HepG2 (cell line): ENCODE results near the gene KRTDAP. TPM values are rescaled to one million over a fixed set of nuclear protein-coding genes. Genes with fewer than 3 reads are reported as not detected.

Experiments
- ATAC-seq: fragments of 200-7000 bp; cut with Tn5 transposase; 3 replicates; pipeline ENCODE4 v1.9.1; 2020; ENCODE audit warnings: mild to moderate bottlenecking, moderate library complexity
- BruUV-seq: library from RNA; stranded (reverse); fragments of 400-500 nt; replicated peaks from 2 replicates; lab custom pipeline; 2021; lab: Mats Ljungman, UMichigan
- CTCF ChIA-PET: fragments of 300-600 bp; formaldehyde crosslinking; extraction: SDS; loops from one replicate; lab custom pipeline; 2021; ENCODE audit warnings: low total read pairs, inconsistent platforms, low intra/inter-chr PET ratio; lab: Yijun Ruan, JAX
- POLR2A ChIA-PET: fragments of 350-600 bp; sonication (Branson Sonifier 250); formaldehyde crosslinking; loops from one replicate; lab custom pipeline; 2020; ENCODE audit warnings: antibody characterized with exemption, inconsistent platforms; lab: Yijun Ruan, JAX
- DNase-seq: peaks from one replicate; pipeline ENCODE4 v3.0.0-alpha.2; 2015; ENCODE audit warnings: low spot score
- FAIRE-seq: peaks from 3 replicates; lab custom pipeline; 2011; peaks lifted over from hg19 to GRCh38; lab: Jason Lieb, UNC
- H2AFZ ChIP-seq: one replicate; pipeline ENCODE4 v1.6.1; 2011; ENCODE audit warnings: low read length, inconsistent platforms
- H3K27ac ChIP-seq: fragments of 300-600 bp; 3 replicates; pipeline ENCODE4 v1.8.0; 2011; ENCODE audit warnings: mixed run types, mild to moderate bottlenecking, mixed read lengths, low read length, inconsistent platforms; ENCODE audit not compliant: insufficient read depth; ENCODE audit errors: extremely low read length
- H3K27me3 ChIP-seq, 2 experiments: fragments of 200-600 bp in 1 of 2; 2 replicates in 1 of 2; 3 replicates in 1 of 2; pipeline versions ENCODE4 v1.6.0 to v1.8.0; 2011; ENCODE audit warnings: low read length in 2 of 2, mild to moderate bottlenecking in 2 of 2, moderate library complexity in 2 of 2, inconsistent platforms in 1 of 2; ENCODE audit not compliant: insufficient read depth in 2 of 2, control insufficient read depth in 1 of 2
- H3K36me3 ChIP-seq, 2 experiments: fragments of 200-600 bp in 1 of 2; replicated peaks in 1 of 2; 2 replicates in 1 of 2; 3 replicates in 1 of 2; pipeline versions ENCODE4 v1.5.1 to v1.8.0; 2011; ENCODE audit warnings: low read length in 2 of 2, inconsistent platforms in 1 of 2; ENCODE audit not compliant: insufficient read depth in 2 of 2, control insufficient read depth in 1 of 2
- H3K4me1 ChIP-seq: 2 replicates; pipeline ENCODE4 v1.5.1; 2012; ENCODE audit warnings: low read length, inconsistent platforms; ENCODE audit not compliant: insufficient read depth
- H3K4me2 ChIP-seq: 2 replicates; pipeline ENCODE4 v1.6.0; 2011; ENCODE audit warnings: low read depth, low read length, inconsistent platforms
- H3K4me3 ChIP-seq, 3 experiments: fragments of 200-600 bp in 1 of 3; sonication (generic), shearing (Covaris generic) in 1 of 3; replicated peaks in 1 of 3; 2 replicates each; pipeline ENCODE4 v1.5.1; 2011 to 2016; ENCODE audit warnings: low read length in 3 of 3, inconsistent platforms in 2 of 3, low read depth in 2 of 3, mild to moderate bottlenecking in 2 of 3, control low read depth in 1 of 3, mixed read lengths in 1 of 3; ENCODE audit not compliant: insufficient read depth in 1 of 3
- H3K79me2 ChIP-seq: one replicate; pipeline ENCODE4 v1.6.1; 2011; ENCODE audit warnings: low read length, inconsistent platforms; ENCODE audit not compliant: insufficient read depth
- H3K9ac ChIP-seq: 2 replicates; pipeline ENCODE4 v1.6.0; 2011; ENCODE audit warnings: mild to moderate bottlenecking, low read depth, low read length, inconsistent platforms; ENCODE audit not compliant: insufficient read depth
- H3K9me3 ChIP-seq: 2 replicates; pipeline ENCODE4 v1.5.1; 2012; ENCODE audit warnings: mild to moderate bottlenecking, low read length
- H4K20me1 ChIP-seq: 2 replicates; pipeline ENCODE4 v1.6.0; 2011; ENCODE audit warnings: inconsistent platforms, mild to moderate bottlenecking, low read length, moderate library complexity; ENCODE audit not compliant: insufficient read depth
- CENPX ChIP-seq: sonication (generic); formaldehyde crosslinking; IDR thresholded peaks from 2 replicates; pipeline ENCODE4 v1.9.0; 2021; ENCODE audit warnings: mild to moderate bottlenecking, missing genetic modification reagents, moderate library complexity
- FLYWCH1 ChIP-seq: sonication (generic); formaldehyde crosslinking; IDR thresholded peaks from 2 replicates; pipeline ENCODE4 v1.8.1; 2023; ENCODE audit warnings: mild to moderate bottlenecking, missing genetic modification reagents
- HDAC2 ChIP-seq: sonication (generic); formaldehyde crosslinking; IDR thresholded peaks from 2 replicates; pipeline ENCODE4 v1.4.0; 2020; ENCODE audit warnings: missing genetic modification reagents
- KLF9 ChIP-seq: IDR thresholded peaks from 2 replicates; pipeline ENCODE4 v1.6.1; 2016; ENCODE audit warnings: low read depth
- TERF1 ChIP-seq: sonication (generic); formaldehyde crosslinking; IDR thresholded peaks from 2 replicates; pipeline ENCODE4 v1.8.0; 2022; ENCODE audit warnings: mild to moderate bottlenecking, missing genetic modification reagents, moderate library complexity
- U2AF2 ChIP-seq: fragments of 200-400 bp; formaldehyde crosslinking; IDR thresholded peaks from 2 replicates; pipeline ENCODE4 v1.6.1; 2017; ENCODE audit warnings: low read depth, mild to moderate bottlenecking, low read length
- ZBTB2 ChIP-seq: sonication (generic); formaldehyde crosslinking; IDR thresholded peaks from 2 replicates; pipeline ENCODE4 v1.8.0; 2022; ENCODE audit warnings: low read depth, missing genetic modification reagents
- ZNF367 ChIP-seq: sonication (generic); formaldehyde crosslinking; IDR thresholded peaks from 2 replicates; pipeline ENCODE4 v1.4.0; 2020; ENCODE audit warnings: missing genetic modification reagents, borderline replicate concordance
- ZNF547 ChIP-seq: sonication (generic); formaldehyde crosslinking; IDR thresholded peaks from 2 replicates; pipeline ENCODE4 v1.5.1; 2020; ENCODE audit warnings: mild to moderate bottlenecking, missing genetic modification reagents
- ZNF615 ChIP-seq: sonication (generic); formaldehyde crosslinking; IDR thresholded peaks from 2 replicates; pipeline ENCODE4 v1.5.0; 2020; ENCODE audit warnings: mild to moderate bottlenecking, missing genetic modification reagents, borderline replicate concordance
- WGBS: methylation state at CpG from one replicate; pipeline ENCODE4 v1.1.6; 2017; ENCODE audit warnings: low lambda C conversion rate; 5-methylcytosine and 5-hydroxymethylcytosine counted together
- in situ Hi-C: cut with HindIII; loops from 2 replicates; pipeline ENCODE4 v1.10.0; 2017; ENCODE audit warnings: low pct_unique_long_range_greater_than_20kb; ENCODE audit not compliant: extremely low pct_ligation_motif_present
- intact Hi-C: fragments of 100-400 bp; cut with micrococcal nuclease; formaldehyde crosslinking; loops from one replicate; pipeline ENCODE4 v1.10.0; 2022; ENCODE audit not compliant: unreplicated experiment
- polyA plus RNA-seq, 8 experiments: library from polyadenylated mRNA; depleted of rRNA in 3 of 8; stranded (reverse) in 7 of 8; unstranded in 1 of 8; fragments of >200 nt; fragmentation: Illumina TruSeq in 4 of 8; extraction: Trizol in 4 of 8; gene quantifications; 2 replicates each; pipeline versions ENCODE4 v1.2.1 to v1.2.3, GENCODE V29; 2011 to 2016; ENCODE audit warnings: low read depth in 4 of 8, missing spikeins in 1 of 8, mixed read lengths in 1 of 8; ENCODE audit not compliant: insufficient read depth in 1 of 8
- total RNA-seq, 5 experiments: library from RNA; depleted of rRNA; stranded (reverse); fragments of >200 nt; fragmentation: Illumina TruSeq; extraction: Trizol; gene quantifications; 2 replicates each; pipeline ENCODE4 v1.2.3, GENCODE V29; 2016; ENCODE audit warnings: low read depth in 1 of 5

The KRTDAP gene
- total and polyA plus RNA-seq, 2 of the 13 experiments (the other 11 are each of a cell fraction or from before 2014, with no cell fraction given): 0.86 to 1.5 TPM

- no peak for DNase-seq
- WGBS: 98% methylated on average over 4 of the region's 4 CpGs
- Histone ChIP-seq H3K9me3 (no peaks in the 10 kb centered on the region), H3K4me3 (no peak overlapping the region), H3K27me3 (no peaks in the 10 kb centered on the region), H3K27ac (no peak overlapping the region), H4K20me1 (no peaks in the 10 kb centered on the region), H3K4me2 (no peak overlapping the region), H3K9ac (no peak overlapping the region), H3K4me1 (peaks cover 17% of the 10 kb centered on the region), H2AFZ (no peak overlapping the region), H3K79me2 (no peaks in the 10 kb centered on the region), H3K36me3 (peaks cover 3 to 15% of the 10 kb centered on the region in 2 experiments; a peak in 3 of 5 replicates)
- in situ Hi-C loops: no loop called here
- ChIA-PET CTCF (no interaction called here), POLR2A (interaction anchor here (1.6 kb wide), 1 partner anchor 8 kb away, joined by 4 read pairs; no protein-coding TSS in a partner anchor)
- no peak for ATAC-seq
- TF ChIP-seq ZNF547 (CRISPR knock-in tag) (no peak), FLYWCH1 (no peak), ZNF615 (CRISPR knock-in tag) (no peak), KLF9 (CRISPR knock-in tag) (no peak), HDAC2 (CRISPR knock-in tag) (no peak), ZBTB2 (CRISPR knock-in tag) (no peak), U2AF2 (no peak), ZNF367 (CRISPR knock-in tag) (no peak), CENPX (CRISPR knock-in tag) (no peak), TERF1 (CRISPR knock-in tag) (no peak)
- FAIRE-seq: no peak
- intact Hi-C loops: no loop called here
- BruUV-seq: no TSS peak
Observed at GRCh38 chr19:35502751-35503150, 12.5 kb upstream of the KRTDAP start.
